Pons (tissue), 1 donor: ENCODE measurements around the gene APOB.

Experiments
- DNase-seq: peaks from one replicate; pipeline ENCODE4 v3.0.0-alpha.2; 2016; ENCODE audit warnings: low spot score

The APOB gene

DNA sequence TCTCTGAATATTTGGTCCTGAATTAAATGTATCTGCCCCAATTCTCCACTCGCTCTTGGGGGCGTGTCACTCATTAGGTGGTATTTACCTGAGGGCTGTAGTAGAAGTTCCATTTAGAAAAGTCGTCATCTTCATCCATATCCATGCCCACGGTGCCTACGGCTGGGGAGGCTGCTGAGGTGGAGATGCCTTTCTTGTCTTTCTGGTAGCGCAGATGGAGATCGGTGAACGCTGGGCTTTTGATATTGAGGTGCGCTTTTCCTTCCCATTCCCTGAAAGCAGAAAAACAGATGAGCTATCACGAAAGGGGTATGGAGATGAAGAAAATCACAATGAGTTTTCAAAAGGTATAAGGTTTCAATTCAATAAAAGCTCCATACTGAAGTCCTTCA is 39.7 kb downstream of the APOB start:
- DNase-seq: no peak

GRCh38 chr2:21003572-21004180 is 40.2 kb downstream of the APOB start:
- DNase-seq: no peak

DNA sequence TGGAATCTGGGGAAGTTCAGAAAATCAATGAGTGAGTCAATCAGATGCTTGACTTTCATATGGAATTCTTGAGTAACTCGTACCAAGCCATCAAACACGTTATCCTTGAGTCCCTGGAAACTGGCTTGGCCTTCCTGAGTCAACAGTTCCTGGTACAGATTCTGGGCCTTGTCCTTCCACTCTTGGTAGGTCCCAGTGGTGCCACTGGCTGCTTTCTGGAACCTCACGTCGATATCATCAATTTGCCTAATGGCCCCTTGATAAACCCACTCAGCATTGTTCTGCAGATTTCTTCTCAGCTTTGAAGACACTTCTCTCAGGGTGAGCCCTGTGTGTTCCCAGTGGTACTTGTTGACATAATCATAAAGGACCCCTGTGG is 41.1 kb downstream of the APOB start:
- DNase-seq: no peak

DNA sequence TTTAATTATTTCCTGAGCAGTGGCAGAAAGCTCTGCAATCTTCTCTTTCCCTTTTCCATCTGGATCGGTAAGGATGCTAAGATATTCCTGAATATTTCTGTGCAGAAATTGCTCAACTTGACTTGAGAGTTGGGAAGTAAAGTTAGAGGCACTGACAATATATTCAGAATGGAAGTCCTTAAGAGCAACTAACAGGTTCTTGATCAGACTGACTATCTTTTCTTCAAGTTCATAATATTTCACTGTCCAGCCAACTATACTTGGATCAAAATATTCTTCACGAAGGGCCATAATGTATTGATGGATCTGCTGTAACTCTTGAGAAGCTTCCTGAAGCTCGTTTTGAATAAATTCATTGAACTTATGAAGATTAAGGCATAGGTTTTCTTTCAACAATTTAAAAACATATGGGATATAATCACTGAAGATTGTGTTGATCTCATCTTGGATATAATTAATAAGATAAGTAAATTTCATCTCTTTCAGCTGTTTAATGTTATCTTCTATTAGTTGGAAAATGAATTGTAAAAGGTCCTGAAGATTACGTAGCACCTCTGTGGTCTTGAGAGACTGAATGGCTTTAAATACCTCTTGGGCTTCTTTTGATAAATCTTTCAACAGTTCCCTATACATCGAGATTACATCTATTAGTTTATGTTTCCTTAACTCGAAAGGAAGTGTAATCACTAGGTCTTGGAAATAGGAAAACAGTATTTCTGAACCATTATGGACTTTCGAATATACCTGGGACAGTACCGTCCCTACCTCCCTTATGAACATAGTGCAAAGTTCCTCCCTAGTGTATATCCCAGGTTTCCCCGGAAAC is 41.7 kb downstream of the APOB start:
- no peak for DNase-seq

DNA sequence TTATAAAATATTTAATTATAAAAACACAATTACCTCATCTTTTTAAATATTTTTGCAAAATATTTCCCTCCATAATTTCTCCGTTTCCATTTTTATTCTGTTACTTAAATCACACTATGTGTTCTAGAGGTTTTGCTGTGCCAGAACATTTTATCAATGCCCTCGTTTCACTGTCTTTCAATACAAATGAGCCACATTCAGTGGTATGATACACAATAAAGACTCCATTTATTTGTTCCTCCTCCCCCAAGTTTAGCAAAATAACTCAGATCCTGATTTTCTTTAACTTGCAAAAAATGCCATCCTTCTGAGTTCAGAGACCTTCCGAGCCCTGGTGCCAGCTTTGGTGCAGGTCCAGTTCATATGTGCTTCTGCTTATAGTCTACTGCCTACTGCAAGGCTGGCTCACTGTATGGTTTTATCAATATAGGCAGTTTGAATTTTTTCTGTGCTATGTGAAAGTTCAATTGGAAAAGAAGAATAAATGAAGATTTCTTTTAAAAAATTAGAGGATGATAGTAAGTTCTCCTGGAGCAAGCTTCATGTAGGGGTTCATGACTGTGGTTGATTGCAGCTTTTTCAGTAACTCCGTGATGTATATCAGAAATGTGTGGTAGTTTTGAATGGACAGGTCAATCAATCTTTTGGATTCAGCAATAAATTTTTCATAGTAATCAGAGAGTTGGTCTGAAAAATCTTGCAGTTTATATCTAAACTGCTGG is 42.5 kb downstream of the APOB start:
- peak; percentile 9 for DNase-seq

GRCh38 chr2:20999906-21000645 is 43.8 kb downstream of the APOB start:
- no peak for DNase-seq

DNA sequence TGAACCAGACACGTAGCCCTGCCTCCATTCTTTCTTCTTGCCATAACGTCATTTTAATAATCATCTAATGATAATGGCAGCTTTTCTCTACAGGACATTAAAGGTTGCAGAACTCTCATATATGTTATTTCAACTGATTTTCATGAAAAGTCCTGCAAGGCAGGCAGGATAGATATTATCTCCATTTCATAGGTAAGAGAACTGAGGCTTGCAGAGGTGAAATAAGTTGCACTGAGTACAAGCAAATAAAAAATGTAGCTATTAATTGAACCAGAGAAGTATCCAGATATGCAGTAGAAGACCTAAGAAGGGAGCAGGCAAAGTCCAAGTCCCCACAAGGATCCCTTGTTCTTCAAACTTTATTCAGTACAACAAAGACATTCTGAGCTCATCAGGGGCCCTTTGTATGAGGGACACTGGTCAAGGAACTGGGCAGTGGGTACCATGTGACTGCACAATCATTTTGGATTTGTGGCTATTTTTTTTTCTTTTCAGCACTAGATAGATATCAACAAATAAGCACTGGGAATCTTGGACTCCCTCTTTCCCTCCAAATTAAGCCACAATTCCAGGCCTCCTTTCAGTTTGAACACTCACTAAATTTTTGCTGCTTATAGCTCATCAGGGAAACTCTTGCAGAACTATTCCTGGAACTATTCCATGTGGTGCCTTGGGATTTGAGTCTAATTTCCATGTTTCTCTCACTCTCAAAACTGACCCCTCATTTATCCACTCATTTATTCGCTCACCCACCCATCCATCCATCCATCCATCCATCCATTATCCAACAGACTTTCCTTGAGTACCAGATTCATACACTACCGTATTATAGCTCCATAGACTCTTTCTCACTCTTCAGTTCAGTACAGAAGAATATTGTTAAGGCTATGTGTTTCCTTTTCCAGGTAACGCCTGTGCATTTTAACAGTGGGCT is 44.6 kb downstream of the APOB start:
- DNase-seq: no peak

GRCh38 chr2:20997953-20998722 is 45.7 kb downstream of the APOB start:
- DNase-seq: no peak

- no peak for DNase-seq
Observed at GRCh38 chr2:20994130-20994529, 49.7 kb downstream of the APOB start.

DNA sequence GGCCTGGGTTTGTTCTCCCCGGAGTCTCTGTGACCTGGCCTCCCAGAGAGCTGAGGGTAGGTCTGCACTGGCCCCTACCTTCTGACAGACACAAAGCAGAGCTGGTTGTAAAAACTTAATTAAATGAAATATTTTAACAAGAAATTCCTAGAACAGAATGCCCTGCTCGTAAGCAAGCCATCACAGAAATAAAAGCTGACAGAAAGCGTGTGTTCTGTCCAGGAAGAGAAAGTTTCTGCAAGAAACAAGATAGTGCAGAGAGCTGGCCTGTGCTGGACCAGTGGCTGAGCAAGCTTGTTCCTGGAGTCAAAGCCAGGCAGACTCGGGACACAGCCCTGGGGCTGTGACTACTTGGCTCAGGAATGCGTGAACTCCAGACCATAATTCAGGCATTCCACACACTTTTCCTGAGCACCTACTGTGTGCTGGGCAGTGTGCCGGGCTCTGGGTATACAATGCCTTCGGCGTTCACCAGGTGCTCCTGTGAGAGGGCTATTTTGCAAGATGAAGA is 51.6 kb downstream of the APOB start:
- no peak for DNase-seq

GRCh38 chr2:20990442-20991430 is 53.1 kb downstream of the APOB start:
- DNase-seq: no peak

GRCh38 chr2:20989404-20989803 is 54.5 kb downstream of the APOB start:
- no peak for DNase-seq

GRCh38 chr2:20988905-20989304 is 55.0 kb downstream of the APOB start:
- DNase-seq: no peak

DNA sequence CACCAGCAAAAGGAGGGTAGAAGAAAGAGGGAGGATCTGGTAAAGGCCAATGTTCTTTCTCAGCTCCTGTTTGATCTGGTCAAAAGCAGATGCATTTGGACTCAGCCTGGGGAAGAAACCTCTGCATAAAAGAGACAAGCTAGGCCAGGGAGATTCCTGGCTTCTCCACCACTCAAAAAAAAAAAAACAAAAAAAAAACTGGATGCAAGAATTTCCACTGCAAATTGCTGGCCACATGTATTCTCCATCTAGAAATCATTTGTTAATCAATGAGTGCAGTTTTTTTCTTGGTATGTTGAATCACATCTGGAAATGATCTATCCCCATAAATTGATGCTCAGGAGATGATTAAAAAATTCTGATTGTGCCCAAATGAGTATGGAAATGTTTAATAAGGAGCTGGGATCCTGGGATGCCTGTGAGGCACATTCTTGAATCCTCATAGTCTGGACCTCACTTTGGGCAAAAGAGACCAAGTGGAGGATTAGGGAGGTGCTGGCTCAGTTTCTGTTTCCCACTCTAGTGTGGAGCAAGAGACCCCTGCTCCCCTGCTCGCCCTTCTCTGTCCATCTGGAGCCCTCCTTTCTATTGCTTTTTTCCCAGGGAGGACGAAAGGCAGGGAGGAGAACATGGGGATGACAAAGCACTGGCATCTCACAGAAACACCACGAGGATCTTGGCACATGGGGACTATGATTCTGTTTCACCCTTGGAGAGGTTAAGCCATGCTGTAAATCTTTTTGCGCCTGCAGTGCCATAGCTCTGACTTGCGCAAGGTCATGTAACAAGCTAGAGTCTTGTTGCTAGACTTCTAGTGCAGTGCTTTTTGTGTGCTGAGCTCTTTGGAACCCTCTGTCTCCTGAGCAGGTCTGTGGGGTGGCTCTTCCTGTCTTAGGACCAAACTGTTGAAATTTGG is 57.6 kb downstream of the APOB start:
- no peak for DNase-seq

- DNase-seq: no peak
Observed at GRCh38 chr2:20985062-20985461, 58.8 kb downstream of the APOB start.

DNA sequence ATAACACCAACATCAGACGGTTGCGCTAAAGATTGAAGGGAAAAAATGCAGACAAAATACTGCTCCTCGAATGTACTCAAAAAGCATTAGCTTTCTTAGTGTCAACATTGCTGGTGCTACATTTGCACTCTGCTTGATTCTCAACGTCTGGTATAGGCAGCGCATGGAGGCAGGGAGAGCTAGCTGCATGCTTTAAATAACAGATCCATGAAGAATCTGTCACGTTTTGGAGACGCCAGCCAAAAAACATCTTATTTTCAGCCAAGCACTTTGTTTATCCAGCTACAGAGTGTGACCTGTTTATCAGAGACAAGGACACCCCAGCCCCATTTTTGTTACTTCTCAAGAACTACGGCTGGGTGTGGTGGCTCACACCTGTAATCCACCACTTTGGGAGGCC is 59.5 kb downstream of the APOB start:
- no peak for DNase-seq

DNA sequence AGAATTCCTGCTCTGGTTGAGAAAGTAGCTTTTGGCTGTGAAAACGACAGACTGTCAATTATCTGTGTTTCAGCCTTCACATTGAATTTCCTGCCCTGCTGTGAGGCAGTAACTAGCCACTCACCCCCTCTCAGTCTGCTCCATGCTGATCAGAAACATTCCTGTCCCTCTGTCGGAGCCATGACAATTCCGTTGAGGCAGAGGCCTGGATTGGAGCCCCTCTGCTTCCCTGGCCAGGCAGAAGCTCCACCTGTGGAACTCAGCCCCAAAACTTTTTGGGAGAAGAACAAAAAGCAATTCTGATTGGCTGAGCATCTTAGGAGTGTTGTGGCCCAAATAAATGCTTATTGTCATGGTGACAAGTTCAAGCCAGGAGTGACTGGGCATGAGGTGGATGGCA is 60.0 kb downstream of the APOB start:
- no peak for DNase-seq

DNA sequence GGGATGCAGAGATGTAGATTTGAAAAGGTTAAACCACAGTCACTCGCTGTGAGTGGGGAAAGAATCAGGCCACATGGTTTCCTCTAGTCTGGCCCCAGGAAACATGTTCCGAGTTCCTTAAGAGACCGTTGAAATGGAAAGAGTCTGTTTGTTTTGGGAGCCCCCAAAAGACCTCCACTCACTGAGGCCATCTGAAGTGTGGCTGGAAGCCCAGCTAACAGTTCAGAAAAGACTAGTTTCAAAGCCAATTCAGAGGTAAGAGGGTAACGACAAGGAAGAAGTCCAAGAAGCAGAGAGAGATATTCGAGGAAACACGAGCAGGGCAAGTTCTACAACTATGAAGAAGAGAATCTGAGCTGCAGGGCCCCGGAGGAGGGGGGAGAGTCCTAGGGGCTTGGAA is 61.0 kb downstream of the APOB start:
- no peak for DNase-seq
